Stimulated activated CD4-positive, alpha-beta T cell treated with anti-CD3 and anti-CD28 coated beads, Interleukin-12 subunit alpha, Interleukin-12 subunit beta, amount 100 ng/mL, for 4 hours (primary cell): ENCODE results near the gene KCNMB4.

Experiments
- DNase-seq: peaks from one replicate; pipeline ENCODE4 v3.0.0-alpha.2; 2020

The KCNMB4 gene, protein sequence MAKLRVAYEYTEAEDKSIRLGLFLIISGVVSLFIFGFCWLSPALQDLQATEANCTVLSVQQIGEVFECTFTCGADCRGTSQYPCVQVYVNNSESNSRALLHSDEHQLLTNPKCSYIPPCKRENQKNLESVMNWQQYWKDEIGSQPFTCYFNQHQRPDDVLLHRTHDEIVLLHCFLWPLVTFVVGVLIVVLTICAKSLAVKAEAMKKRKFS

DNA sequence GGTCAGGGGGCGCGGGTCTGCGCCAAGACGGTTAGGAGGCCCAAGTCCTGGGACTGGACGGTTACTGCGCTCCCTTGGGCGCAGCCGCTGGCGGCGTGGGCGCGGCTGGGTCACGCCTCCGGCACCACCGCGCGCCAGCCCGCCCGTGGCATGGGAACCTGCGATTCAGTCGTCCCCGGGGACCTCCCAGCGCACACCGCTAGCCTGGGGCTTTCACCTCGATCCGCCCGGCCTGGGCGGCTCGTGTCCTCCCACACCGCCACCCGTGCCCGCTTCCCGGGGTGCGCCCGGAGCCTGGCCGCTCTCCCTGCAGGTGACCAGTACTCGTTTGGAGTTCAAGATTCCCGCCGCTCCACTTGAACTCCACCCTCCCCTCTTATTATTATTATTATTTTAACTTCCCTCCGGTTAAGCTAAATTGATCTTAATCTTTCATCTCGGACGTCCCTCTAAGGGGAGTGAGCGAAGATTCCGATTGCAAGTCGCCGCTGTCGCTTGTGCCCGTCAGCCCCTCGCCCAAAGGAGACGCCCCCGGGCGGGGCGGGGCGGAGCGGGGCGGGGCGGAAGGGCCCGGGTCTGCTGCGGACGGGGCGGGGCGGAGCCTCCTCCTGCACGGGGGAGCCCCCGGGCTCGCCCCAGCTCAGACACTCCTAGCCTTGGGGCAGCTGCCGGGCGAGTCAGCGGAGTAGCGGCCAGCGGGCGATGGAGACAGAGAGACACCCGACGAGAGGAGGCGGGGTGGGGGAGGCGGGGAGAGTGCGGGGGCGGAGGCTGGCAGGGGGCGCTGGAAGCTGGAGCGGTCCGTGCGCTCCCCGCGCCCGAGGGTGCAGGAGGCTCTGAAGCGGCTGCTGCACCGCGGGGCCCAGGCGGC, at the start of gene KCNMB4:
Gene KCNMB4, plus strand, starts transcription at position 643 of the 871 bp plus-strand sequence. CDS start 445 bp downstream, outside the sequence.
- DNase-seq, result peak; percentile 70

DNA sequence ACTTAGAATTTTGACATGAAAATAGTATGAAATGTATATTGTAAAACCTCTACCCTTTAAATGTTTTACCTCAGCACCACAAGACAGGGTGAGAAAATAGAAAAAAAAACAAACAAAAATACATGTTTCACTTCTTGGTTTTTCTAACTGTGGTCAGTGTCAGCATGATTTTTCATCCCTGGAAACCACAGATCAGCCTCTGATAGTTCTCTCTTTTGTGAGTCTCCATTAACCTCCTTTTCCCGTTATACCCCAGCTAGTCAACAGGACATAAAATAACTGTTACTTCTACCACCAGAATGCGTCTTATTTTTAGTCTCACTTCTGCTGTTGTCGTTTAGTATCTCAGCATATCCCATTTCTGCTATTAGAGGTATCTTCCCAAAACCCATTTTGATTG, 48.3 kb upstream of the KCNMB4 start:
- DNase-seq, result no peak

DNA sequence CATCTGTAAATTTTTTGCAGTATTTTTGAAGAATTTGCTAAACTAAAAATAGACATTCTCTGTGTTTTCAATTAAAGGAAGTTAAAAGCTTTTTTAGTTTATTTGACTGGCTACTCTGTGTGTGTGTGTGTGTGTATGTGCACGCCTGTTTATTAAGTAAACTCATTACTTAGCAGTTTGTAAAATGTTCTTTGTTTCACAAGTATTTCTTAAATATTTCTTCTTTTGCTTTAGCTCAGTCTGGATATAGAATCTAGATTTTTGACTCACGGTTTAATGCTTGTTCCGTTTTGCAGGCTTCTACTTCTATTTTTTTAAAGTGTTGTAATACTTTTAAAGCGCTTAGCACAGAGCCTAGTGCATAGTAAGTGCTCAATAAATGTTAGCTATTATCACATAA, 46.5 kb upstream of the KCNMB4 start:
- no peak for DNase-seq

DNA sequence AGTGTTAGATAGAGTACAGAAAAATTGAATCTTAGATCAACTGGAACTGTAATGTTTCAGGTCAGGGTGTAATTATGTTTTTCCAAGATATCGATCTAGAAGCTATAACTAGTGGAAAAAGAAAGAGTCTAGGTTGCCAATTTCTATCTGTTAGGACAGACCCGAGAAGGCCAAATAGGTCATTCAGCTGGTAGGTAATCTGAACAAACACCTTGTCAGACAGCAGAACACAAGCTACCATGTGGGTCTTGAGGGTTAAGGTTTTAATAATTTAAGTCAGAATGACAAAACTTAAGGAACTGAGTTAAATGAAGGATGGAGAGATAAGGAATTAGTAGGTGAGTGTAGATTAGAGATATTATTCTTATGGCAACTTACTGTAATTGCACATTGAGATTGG, 44.9 kb upstream of the KCNMB4 start:
- DNase-seq, result no peak

DNA sequence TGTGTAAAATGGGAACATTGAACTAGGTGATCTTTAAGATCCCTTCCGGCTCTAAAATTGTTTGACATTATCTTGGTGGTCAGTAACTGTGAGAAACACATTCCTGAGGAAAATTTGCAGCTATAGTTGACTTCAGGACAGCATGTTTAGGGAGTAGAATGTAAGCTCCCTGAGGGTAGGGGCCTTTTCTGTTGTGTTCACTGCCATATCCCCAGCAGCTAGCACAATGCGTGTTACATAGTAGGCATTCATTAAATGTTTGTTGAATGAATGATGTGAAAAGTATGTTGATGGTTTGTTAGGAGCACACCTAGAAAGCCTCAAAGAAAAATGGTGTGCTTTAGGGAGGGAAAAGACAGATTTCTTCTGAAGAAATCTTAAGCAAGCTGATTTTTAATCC, 38.5 kb upstream of the KCNMB4 start:
- no peak for DNase-seq

DNA sequence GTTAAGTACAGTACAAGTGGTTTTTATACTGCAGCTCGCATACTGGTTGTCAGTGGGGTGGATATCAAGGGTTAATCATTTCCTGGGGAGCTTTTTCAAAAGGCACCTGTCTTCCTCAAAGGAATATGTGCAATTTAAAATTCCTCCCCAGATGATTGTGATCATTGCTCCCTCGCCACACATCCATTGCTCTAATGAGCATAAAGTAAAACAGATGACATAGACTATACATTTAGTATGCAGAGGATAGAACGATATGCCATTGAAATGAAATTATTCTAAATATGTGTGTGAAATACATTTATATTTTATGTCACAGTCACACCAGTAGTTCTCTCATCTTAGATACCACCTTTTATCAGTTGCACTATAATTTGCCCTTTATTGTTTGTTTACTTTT, 36.4 kb upstream of the KCNMB4 start:
- DNase-seq, result no peak

DNA sequence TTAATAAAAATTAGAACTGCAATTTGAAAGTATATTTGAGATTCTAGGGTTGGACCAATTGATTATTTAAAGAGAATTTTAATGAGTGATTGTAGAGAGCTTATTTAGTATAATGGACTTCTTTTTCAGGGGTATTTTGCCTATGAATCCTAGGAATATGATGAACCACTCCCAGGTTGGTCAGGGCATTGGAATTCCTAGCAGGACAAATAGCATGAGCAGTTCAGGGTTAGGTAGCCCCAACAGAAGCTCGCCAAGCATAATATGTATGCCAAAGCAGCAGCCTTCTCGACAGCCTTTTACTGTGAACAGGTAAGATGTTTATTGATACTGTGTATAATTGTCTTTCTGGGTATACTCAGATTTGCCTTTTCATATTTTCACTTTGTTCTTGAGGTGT, 35.9 kb upstream of the KCNMB4 start:
- no peak for DNase-seq

DNA sequence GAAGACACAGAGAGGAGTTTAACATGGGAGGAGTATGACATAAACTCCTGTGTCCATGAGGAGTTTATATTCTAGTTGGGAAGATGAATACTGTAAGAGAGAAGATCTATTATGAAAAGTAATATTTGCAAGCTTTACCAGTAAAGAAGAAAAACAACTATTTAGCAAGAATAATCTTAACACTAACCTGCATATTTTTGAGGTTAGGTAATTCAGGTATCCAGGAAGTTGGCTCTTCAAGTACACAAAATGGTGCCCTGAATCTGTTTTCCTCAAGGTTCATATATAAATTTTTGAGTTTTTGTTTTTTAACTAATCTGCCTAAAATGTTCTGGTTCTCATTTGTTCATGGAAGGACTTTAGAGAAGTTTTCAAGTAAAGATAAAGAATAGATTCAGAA, 33.9 kb upstream of the KCNMB4 start:
- DNase-seq, result no peak

DNA sequence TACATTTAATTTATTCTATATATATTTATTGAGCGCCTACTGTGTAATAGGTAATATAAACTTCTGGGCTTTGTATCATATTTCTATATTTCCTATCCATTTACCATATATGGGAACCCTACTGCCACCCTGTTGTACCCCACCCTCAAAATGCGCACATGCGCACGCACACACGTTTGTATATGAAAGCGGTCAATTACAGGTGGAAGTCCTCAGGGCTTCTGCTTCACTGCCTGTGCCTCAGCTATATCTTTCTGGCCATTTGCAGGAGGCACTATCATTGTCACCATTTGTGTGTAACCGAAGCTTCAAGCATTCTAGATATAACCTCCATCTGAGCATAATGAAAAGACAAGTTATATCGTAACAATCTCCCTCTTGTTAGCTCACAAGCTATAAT, 31.3 kb upstream of the KCNMB4 start:
- no peak for DNase-seq

DNA sequence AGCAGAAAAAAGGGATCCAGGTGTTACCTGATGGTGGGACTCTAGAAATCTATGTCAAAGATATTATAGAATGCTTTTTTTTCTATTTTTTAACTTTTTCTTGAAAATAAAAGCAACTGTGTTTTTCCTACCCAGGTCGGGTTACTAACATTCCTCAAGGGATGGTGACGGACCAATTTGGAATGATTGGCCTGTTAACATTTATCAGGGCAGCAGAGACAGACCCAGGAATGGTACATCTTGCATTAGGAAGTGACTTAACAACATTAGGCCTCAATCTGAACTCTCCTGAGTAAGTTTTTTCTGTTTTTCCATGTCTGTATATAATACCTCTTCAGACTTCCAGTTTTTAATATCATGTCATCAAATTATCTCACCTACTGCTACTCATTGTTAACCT, 27.6 kb upstream of the KCNMB4 start:
- DNase-seq, result no peak

DNA sequence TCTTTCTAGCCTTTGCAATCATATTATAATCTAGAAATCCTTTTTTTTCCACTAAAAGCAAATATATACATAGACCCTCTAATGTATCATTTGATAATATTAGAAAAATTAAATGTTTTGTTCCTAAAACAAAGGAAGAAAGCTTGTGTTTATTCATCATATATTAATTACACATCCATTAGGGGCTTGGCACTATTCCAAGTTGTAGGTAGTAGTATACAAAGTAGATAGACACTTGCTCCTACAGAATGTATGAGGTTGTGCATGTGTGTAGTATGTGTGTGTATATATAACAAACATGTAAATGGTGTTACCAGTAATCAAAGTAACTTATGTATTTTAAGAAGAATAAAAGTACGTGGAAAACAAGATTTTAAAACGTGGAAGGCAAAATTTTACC, 15.0 kb upstream of the KCNMB4 start:
- no peak for DNase-seq

DNA sequence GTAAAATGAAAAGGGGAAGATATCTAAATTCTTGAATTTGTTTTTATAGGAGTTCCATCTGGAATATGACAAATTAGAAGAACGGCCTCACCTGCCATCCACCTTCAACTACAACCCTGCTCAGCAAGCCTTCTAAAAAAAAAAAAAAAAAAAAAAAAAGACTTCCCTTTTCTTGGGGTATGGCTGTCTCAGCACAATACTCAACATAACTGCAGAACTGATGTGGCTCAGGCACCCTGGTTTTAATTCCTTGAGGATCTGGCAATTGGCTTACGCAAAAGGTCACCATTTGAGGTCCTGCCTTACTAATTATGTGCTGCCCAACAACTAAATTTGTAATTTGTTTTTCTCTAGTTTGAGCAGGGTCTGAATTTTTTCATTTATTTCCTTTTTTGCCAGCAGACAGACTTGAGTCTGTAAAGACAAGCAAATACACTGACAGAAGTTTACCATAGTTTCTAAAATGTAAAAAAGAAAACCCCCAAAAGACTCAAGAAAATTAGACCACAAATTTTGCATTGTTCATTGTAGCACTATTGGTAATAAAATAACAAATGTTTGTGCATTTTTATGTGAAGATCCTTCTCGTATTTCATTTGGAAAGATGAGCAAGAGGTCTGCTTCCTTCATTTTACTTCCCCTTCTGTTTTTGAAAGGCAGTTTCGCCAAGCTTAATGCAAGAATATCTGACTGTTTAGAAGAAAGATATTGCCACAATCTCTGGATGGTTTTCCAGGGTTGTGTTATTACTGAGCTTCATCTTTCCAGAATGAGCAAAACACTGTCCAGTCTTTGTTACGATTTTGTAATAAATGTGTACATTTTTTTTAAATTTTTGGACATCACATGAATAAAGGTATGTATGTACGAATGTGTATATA, 12.1 kb upstream of the KCNMB4 start:
- no peak for DNase-seq

DNA sequence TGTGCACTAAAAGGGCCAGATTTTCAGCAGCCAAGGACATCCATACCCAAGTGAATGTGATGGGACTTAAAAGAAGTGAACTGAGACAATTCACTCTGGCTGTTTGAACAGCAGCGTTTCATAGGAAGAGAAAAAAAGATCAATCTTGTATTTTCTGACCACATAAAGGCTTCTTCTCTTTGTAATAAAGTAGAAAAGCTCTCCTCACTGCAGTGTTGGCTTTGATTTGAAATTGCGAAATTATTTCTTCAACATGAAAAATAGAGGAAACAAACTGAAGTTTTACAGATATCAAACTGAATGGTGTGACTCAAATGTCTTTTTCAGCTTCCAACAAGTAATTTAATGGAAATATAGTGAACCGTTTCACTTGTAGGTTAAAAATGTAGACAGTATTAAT, 11.3 kb upstream of the KCNMB4 start:
- DNase-seq, result no peak

DNA sequence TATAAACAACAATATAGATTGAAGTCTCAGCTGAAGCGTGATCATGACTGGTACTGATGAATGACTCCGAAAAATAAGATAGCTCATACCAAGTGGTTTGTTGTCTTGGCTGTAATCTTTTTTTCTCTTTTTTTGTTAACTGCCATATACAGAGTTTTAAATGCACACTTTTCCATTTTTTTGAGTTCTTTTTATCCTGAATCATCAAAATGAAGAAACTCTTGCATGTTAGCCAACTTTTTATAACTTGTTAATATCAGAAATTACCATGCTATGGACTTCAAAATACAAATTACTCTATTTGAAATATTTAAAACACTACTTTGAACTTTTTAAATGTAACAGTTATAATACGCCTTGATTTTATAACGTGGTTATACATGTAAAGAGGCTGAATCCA, 10.1 kb upstream of the KCNMB4 start:
- no peak for DNase-seq

DNA sequence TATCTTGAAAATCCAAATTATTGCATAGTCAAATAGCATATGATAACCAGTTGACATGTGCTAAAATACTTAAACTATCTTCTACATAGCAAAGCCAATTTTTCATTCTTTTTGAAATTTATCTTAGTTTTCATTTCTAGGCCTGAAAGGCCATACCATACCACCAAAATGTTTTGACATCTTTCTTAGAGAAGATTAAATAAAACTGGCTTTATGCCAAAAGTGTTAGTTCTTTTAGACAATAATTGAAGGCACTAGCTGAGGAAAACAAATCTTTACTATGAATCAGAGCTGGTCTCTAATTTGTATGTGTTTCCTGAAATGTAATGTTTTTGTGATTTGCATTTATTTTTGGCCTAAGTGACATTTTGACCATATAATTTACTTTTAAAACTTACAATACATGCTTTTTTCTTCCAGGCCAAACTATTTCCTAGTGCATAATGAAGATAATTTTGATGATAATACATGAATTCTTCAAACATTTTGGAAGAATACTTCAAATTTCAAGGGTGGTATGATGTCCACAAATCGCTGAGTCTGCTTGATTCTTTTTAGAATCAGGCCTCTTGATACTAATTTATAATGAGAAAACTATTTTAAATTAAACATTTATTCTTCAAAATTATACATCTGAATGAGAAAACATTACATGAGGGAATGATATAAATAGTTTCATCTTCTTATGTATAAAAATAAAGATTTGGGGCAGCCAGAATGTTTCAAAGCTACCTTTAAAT, 6.5 kb upstream of the KCNMB4 start:
- DNase-seq, result no peak

DNA sequence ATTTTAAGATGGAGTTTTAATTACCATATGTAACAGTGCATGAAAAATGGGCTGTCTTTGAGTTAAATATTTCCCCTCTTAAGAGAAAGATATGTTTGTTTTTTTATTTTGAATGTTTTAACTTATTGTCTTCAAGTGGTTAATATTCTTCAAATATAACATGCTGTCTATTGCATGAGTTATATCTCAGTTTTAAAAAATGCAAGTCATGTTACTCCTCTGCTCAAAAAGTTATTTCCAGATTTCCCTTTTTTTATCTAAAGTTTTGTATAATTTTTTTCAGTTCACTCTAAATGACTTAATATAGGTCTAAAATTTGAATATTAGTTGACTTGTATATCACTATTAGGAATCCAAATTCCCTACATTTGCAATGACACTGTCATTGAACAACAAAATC, 5.9 kb upstream of the KCNMB4 start:
- no peak for DNase-seq

DNA sequence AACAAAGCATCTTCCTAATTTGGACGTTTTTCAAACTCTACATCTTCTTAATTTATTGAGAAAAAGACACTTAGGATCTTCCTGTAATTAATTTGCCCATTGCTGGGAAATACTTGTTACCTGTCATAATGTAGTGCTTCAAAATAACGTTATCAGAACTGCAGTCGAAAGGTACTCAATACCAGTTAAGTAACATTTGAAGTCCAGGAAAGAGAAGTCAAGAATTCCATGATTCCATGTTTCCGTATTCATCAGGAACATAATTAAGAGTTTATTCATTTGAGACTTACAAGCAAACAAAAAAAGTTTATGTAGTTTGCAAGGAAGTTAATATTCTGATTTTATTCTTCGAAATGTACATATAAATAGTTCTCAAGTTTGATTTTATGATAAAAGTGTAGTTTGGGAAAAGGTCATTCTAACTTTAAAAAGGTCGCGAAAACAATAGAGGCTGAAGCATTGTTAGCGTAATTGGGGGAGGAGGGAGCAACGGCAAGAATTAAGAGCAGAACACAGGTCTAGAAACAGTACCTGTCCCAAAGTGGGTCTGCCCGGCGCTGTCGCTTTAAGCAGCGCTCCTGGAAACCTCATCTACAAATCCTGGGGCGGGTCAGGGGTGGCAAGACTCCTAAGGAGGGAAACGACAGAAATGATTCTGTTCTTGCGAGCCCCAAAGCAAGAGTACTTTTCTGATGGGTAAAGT, 1.2 kb upstream of the KCNMB4 start:
- no peak for DNase-seq

DNA sequence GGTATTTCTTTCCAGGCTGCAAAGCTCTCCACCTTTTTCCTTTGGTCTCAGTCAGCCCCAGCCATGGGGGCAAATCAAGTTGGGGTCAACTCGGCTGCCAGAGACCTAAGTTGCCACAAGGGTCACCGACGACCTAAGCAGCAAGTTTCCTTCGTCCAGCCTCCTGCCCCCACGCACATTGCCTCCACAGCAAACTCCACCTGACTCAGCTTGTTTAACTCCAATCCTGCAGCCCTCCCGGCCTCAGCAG, 767 bp upstream of the KCNMB4 start:
- DNase-seq, result no peak

DNA sequence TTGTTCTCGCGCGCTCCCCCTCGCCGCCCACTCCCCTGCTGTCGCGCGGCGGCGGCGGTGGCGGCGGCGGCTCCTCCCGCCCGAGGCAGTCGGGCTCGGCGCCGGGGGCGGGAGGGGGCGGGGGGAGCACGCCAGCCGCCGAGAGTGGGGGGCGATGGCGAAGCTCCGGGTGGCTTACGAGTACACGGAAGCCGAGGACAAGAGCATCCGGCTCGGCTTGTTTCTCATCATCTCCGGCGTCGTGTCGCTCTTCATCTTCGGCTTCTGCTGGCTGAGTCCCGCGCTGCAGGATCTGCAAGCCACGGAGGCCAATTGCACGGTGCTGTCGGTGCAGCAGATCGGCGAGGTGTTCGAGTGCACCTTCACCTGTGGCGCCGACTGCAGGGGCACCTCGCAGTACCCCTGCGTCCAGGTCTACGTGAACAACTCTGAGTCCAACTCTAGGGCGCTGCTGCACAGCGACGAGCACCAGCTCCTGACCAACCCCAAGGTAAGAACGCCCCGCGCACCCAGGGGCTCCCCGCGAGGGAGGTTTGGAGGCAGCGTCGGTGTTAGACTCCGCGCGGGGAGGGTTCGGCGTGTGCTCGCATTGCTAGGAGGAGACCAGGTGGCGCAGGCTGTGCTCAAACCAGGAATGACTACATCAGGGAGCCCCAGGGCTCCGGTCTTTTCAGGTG, 629 bp downstream of the KCNMB4 start:
- DNase-seq, result peak; percentile 45

DNA sequence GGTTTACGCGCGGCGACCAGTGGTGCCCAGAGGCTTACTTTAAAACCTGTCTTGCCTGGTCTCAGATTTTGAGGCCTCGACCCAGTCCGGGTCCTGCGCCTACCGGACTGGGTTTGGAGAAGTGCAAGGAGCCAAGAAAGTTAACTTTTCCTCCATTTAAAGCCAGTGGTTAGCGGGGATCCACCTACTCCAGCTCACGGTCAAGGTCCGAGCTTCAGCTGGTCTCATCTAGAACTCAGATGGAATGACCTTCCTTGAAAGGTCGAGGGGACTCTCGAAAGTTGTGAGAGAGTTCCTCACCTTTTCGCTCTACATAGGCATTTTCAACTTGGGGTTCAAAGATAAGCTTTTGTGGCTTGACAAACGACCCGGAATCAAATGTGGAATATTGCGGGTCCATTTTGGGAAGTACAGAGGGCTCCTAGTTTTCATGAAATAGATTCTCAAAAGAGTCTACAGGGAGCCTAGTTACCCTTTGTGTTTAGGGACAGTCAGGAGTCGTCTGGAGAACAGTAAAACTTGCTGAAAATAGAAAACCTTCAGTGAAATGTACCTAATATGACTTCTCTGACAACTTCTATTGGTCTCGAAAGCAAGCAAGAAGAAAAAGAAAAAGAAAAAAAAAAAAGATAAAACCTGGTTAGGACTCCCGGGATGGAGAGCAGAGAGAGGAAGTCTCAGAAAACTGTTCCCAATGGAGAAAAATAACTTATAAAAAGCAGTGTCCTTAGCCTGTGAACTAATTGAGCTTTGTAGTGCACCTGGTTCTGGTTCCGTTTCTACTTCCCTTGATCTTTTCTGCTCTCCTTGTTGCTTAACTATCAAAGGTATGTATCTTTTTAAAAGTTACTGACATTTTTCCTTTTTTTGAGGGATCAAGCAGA, 1.4 kb downstream of the KCNMB4 start:
- no peak for DNase-seq

DNA sequence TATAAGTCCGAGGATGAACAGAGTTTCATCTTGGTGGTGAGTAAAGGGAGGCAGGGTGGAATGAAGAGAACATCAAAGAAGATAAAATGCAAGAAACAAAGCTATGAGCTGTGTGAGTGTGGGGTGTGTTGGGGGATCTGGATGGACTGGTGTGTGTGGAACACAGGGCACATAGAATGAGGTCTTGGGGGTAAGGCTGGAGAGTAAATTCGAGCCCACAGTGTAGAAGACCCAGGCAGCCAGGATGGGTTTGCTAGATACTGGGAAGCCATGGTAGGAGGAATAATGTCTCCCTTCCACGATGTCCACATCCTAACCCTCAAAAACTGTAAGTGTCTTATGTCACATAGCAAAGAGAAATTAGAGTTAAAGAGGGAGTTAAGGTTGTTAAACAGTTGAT, 6.8 kb downstream of the KCNMB4 start:
- no peak for DNase-seq
